ENCODE measurements around the gene PPP2R2B. TPM values are rescaled to one million over a fixed set of nuclear protein-coding genes. Genes with fewer than 3 reads are reported as not detected.

Gene PPP2R2B
- total RNA-seq, 1 experiment from 2014 or later: not detected

DNA sequence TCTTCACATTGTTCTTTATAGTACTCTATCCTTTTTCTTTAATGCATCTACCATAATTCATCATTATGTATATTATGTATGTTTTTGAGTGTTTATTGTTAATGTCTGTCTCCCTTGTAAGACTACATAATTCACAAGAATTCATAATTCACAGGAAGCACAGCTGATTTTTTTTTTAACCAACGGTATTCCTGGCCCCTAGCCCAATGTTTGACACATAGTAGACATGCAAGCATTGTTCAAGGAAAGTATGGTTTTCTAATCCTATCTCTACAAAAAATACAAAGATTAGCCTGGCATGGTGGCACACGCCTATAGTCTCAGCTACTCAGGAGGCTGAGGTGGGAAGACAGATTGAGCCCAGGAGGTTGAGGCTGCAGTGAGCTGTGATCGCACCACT lies 160.6 kb downstream of the PPP2R2B start:
- intact Hi-C loops (cut with micrococcal nuclease): no loop called here
- POLR2A ChIA-PET: no interaction called here
- no peak for ATAC-seq
- H3K9ac ChIP-seq (ENCODE audit: low read length): no peak overlapping the region
- no peak overlapping the region for H2AFZ ChIP-seq (ENCODE audit: low read depth, low read length, poor library complexity, severe bottlenecking)
- no peaks in the 10 kb centered on the region for H3K9me2 ChIP-seq (ENCODE audit: insufficient read depth)
- CTCF ChIA-PET: no interaction called here
- no peak for TF ChIP-seq EGR1 (IDR thresholded peaks at IDR 0.05; ENCODE audit: low read depth)
- no peaks in the 10 kb centered on the region for H3K9me3 ChIP-seq (ENCODE audit: control insufficient read depth in 1 of 2, insufficient read depth in 1 of 2, low read depth in 1 of 2, low read length in 2 of 2)
- BruUV-seq (replicated peaks): no TSS peak
- H3K4me1 ChIP-seq (ENCODE audit: control insufficient read depth in 1 of 2, insufficient read depth in 2 of 2, low read length in 2 of 2): no peaks in the 10 kb centered on the region
- no peaks in the 10 kb centered on the region for H3K36me3 ChIP-seq (ENCODE audit: control insufficient read depth in 1 of 2, insufficient read depth in 2 of 2, low read length in 2 of 2)
- no peak overlapping the region for H3K4me2 ChIP-seq (ENCODE audit: low read length)
- H3K27ac ChIP-seq (ENCODE audit: low read depth, low read length): no peak overlapping the region
- H3K79me2 ChIP-seq (ENCODE audit: insufficient read depth, low read length): no peaks in the 10 kb centered on the region
- no peak for DNase-seq (ENCODE audit: low read depth, low spot score)
- no peak overlapping the region for H3K4me3 ChIP-seq (replicated peaks in 1 of 2; ENCODE audit: low read depth in 1 of 2, low read length in 2 of 2)
- H4K20me1 ChIP-seq (ENCODE audit: insufficient read depth): no peaks in the 10 kb centered on the region
- H3K27me3 ChIP-seq (ENCODE audit: insufficient read depth, low read length): no peaks in the 10 kb centered on the region
- RAD21 ChIA-PET (ENCODE audit: low non-redundant PET in 1 of 2, low total read pairs in 2 of 2, uncharacterized antibody in 2 of 2, unreplicated experiment in 2 of 2): no interaction called here

- H2AFZ ChIP-seq (ENCODE audit: low read depth, low read length, poor library complexity, severe bottlenecking): no peak overlapping the region
- H3K4me3 ChIP-seq (replicated peaks in 1 of 2; ENCODE audit: low read depth in 1 of 2, low read length in 2 of 2): no peak overlapping the region
- H3K9me3 ChIP-seq (ENCODE audit: control insufficient read depth in 1 of 2, insufficient read depth in 1 of 2, low read depth in 1 of 2, low read length in 2 of 2): no peaks in the 10 kb centered on the region
- no TSS peak for BruUV-seq (replicated peaks)
- ATAC-seq (no peak), DNase-seq (ENCODE audit: low read depth, low spot score) (no peak)
- no peak overlapping the region for H3K27ac ChIP-seq (ENCODE audit: low read depth, low read length)
- no peak for TF ChIP-seq SRF (IDR thresholded peaks at IDR 0.05; ENCODE audit: low read depth)
- RAD21 ChIA-PET (ENCODE audit: low non-redundant PET in 1 of 2, low total read pairs in 2 of 2, uncharacterized antibody in 2 of 2, unreplicated experiment in 2 of 2): no interaction called here
- intact Hi-C loops (cut with micrococcal nuclease): no loop called here
- no peak overlapping the region for H3K4me2 ChIP-seq (ENCODE audit: low read length)
- H3K9me2 ChIP-seq (ENCODE audit: insufficient read depth): no peaks in the 10 kb centered on the region
- POLR2A ChIA-PET: no interaction called here
- H3K27me3 ChIP-seq (ENCODE audit: insufficient read depth, low read length): no peaks in the 10 kb centered on the region
- CTCF ChIA-PET: interaction anchor here (1.0 kb wide), 1 partner anchor 10 kb away, joined by 3 read pairs; no protein-coding TSS in a partner anchor
- H3K9ac ChIP-seq (ENCODE audit: low read length): no peak overlapping the region
- H3K79me2 ChIP-seq (ENCODE audit: insufficient read depth, low read length): no peaks in the 10 kb centered on the region
- no peaks in the 10 kb centered on the region for H3K36me3 ChIP-seq (ENCODE audit: control insufficient read depth in 1 of 2, insufficient read depth in 2 of 2, low read length in 2 of 2)
- no peaks in the 10 kb centered on the region for H3K4me1 ChIP-seq (ENCODE audit: control insufficient read depth in 1 of 2, insufficient read depth in 2 of 2, low read length in 2 of 2)
- no peaks in the 10 kb centered on the region for H4K20me1 ChIP-seq (ENCODE audit: insufficient read depth)
These were observed 161.9 kb downstream of the PPP2R2B start for GRCh38 chr5:146716636-146717035.

DNA sequence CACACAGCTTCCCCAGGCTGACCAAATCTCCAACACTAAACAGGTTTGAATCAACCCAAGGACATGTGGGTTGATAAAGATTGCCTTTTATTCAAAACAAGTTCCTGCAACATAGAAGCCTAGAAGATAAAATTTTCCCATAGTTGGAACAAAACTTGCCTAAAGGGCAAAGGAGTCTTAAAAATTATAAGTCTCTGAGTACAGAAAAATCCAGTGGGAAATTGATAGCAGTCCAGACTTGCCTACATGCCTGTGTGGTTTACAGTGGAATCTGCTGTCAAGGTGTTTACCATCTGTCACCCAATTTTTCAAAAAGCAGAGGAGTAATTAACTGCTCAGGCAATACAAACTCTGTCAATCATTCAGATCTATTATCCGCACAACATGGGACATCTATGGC lies 168.2 kb downstream of the PPP2R2B start:
- DNase-seq (ENCODE audit: low read depth, low spot score) (no peak), ATAC-seq (no peak)
- no peaks in the 10 kb centered on the region for H3K27me3 ChIP-seq (ENCODE audit: insufficient read depth, low read length)
- no peak overlapping the region for H3K9ac ChIP-seq (ENCODE audit: low read length)
- ChIA-PET RAD21 (ENCODE audit: low non-redundant PET in 1 of 2, low total read pairs in 2 of 2, uncharacterized antibody in 2 of 2, unreplicated experiment in 2 of 2) (no interaction called here), CTCF (no interaction called here), POLR2A (no interaction called here)
- no peak overlapping the region for H3K27ac ChIP-seq (ENCODE audit: low read depth, low read length)
- no peak overlapping the region for H3K4me2 ChIP-seq (ENCODE audit: low read length)
- H2AFZ ChIP-seq (ENCODE audit: low read depth, low read length, poor library complexity, severe bottlenecking): no peak overlapping the region
- H4K20me1 ChIP-seq (ENCODE audit: insufficient read depth): no peaks in the 10 kb centered on the region
- no peak for TF ChIP-seq FOSL1 (IDR thresholded peaks at IDR 0.05; ENCODE audit: low read depth)
- no peaks in the 10 kb centered on the region for H3K9me2 ChIP-seq (ENCODE audit: insufficient read depth)
- H3K4me3 ChIP-seq (replicated peaks in 1 of 2; ENCODE audit: low read depth in 1 of 2, low read length in 2 of 2): no peak overlapping the region
- intact Hi-C loops (cut with micrococcal nuclease): no loop called here
- H3K9me3 ChIP-seq (ENCODE audit: control insufficient read depth in 1 of 2, insufficient read depth in 1 of 2, low read depth in 1 of 2, low read length in 2 of 2): no peaks in the 10 kb centered on the region
- no peaks in the 10 kb centered on the region for H3K79me2 ChIP-seq (ENCODE audit: insufficient read depth, low read length)
- H3K36me3 ChIP-seq (ENCODE audit: control insufficient read depth in 1 of 2, insufficient read depth in 2 of 2, low read length in 2 of 2): no peaks in the 10 kb centered on the region
- no TSS peak for BruUV-seq (replicated peaks)
- H3K4me1 ChIP-seq (ENCODE audit: control insufficient read depth in 1 of 2, insufficient read depth in 2 of 2, low read length in 2 of 2): no peaks in the 10 kb centered on the region
